Kidney glomerular epithelial cell (primary cell): ENCODE data around the gene MMP23B.
"Not testable (repeated sequence)": the region's sequence is repeated elsewhere in the genome, so short reads cannot be mapped to it uniquely, and the experiment has no call there.

Experiments used
- DNase-seq: peaks from one replicate; lab custom pipeline; 2025; lab: John Stamatoyannopoulos, UW

MMP23B gene

GRCh38 chr1:1631782-1632420 is at the start of gene MMP23B:
TSS of gene MMP23B (plus strand) at chr1:1632173. CDS start at chr1:1632219, 46 bp downstream.
- no peak for DNase-seq

- no peak for DNase-seq
These were observed 49.2 kb upstream of the MMP23B start for GRCh38 chr1:1582585-1583346.

- DNase-seq = no peak
These were observed 48.5 kb upstream of the MMP23B start for GRCh38 chr1:1583347-1584010.

- no peak for DNase-seq
These were observed 40.5 kb upstream of the MMP23B start for GRCh38 chr1:1591452-1591851.

- no peak for DNase-seq
These were observed 38.0 kb upstream of the MMP23B start for GRCh38 chr1:1593834-1594601.

GRCh38 chr1:1594602-1595260 is 37.2 kb upstream of the MMP23B start:
- DNase-seq = no peak

- not testable (repeated sequence) for DNase-seq
These were observed 36.6 kb upstream of the MMP23B start for GRCh38 chr1:1595341-1595740.

GRCh38 chr1:1596493-1597274 is 35.3 kb upstream of the MMP23B start:
- DNase-seq = no peak

GRCh38 chr1:1597275-1597930 is 34.6 kb upstream of the MMP23B start:
- no peak for DNase-seq

GRCh38 chr1:1598051-1598719 is 33.8 kb upstream of the MMP23B start:
- DNase-seq = no peak

- no peak for DNase-seq
These were observed 33.3 kb upstream of the MMP23B start for GRCh38 chr1:1598720-1599029.

- no peak for DNase-seq
These were observed 32.7 kb upstream of the MMP23B start for GRCh38 chr1:1599030-1599934.

GRCh38 chr1:1599935-1600860 is 31.8 kb upstream of the MMP23B start, which contains the start of gene FNDC10:
TSS of gene FNDC10 (minus strand) at chr1:1600135. CDS start at chr1:1600015, 120 bp downstream.
- no peak for DNase-seq

GRCh38 chr1:1600861-1601563 is 31.0 kb upstream of the MMP23B start:
- no peak for DNase-seq

- DNase-seq = no peak
These were observed 30.2 kb upstream of the MMP23B start for GRCh38 chr1:1601564-1602303.

GRCh38 chr1:1602304-1602967 is 29.5 kb upstream of the MMP23B start:
- DNase-seq = no peak
